ENCODE measurements around the gene GLS2. TPM values are rescaled to one million over a fixed set of nuclear protein-coding genes. Genes with fewer than 3 reads are reported as not detected.

GLS2 gene
- total RNA-seq, result 0.86 and 2.1 TPM in 2 replicates

DNA sequence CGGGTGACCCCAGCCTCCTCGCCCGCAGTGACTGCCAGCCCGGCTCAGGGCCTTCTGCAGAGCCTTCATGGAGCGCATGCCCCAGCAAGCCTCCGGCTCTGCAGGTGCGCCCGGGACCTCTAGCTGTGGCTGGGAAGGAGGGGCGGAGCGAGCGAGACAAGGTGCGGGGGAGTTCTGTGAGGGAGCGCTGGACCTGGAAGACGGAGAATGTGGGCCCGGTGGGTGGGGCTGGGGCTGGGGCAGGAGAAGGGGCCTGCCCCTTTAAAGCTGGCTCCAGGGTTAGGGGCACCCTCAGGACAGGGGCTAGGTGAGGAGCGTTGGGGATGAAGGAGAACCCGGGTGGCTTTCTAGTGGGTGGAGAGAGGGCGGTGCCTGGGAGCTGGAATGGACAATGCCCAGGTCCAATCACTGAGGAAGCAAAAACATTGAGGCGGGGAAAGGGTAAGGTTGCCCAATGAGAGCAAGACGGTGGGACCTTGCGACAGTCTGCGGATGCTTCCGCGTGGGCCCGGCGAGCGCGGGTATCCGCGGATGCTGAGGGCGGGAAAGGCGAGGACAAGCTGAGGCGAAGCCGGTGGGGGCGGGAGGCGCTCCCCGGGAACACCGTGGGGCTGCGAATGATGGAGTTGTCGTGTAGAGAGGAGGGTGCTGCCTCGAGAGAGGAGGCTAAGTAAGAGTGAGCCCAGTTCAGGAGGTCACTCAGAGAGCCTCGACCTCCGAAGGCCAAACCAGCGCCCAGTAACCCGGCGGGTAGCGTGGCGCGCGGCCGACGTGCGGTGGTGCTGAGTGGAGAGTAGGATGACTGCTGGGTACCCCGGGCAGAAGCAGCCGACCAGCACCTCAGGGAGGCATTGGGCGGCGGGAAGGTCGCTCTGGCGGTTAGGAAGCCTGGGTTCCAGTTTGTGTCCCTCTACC lies at the start of gene GLS2:
GLS2 (minus strand) TSS at position 121 of the 915 bp plus-strand sequence; CDS start at position 78, 43 bp downstream.

DNA sequence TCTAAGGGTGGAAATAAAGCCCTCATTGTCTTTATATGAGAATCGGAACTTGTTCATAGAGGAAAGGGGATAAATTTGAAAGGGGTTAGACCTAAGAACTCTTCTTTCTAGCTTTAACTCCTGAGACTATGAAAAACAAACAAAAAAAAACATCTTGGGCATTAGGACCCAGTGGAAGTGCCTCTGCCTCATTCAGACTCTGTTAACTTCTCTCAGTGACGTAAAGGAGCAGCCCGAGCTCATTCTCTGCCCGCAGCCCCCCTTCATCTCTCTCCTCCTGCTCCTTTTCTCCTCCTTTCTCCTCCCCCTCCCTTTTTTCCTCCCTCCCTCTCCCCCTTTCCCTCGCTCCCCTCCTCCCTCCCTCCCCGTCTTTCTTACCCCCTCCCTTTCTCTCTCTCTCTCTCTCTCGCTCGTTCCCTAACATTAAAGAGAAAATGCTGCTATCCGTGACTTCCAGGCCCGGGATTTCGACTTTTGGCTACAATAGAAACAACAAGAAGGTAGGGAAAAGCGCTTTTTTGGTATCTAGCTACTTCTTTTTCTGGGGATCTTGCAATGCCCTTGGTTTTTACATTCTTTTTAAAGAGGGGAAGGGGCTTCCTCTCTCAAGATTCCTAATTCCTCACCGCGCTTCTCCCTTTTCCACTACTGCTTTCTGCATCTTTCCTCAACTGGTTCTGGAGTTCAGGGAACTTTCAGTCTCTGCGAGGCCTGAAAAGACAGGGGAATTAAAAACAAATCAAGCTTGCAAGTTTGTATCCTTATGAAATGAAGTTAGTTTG lies 33.8 kb upstream of the GLS2 start, which contains the start of gene RBMS2:
RBMS2 (plus strand) TSS at position 231 of the 782 bp plus-strand sequence; CDS start at position 435, 204 bp downstream.

GRCh38 chr12:56468216-56469006 lies 19.6 kb downstream of the GLS2 start, which contains the start of gene SPRYD4:
Gene SPRYD4, plus strand, starts transcription at chr12:56468578. Its CDS starts 14 bp downstream, at chr12:56468592.

GRCh38 chr12:56454557-56454956 lies 33.4 kb downstream of the GLS2 start, which contains the start of gene MIP:
Gene MIP, minus strand, starts transcription at chr12:56454657. Its CDS starts 44 bp downstream, at chr12:56454613.

DNA sequence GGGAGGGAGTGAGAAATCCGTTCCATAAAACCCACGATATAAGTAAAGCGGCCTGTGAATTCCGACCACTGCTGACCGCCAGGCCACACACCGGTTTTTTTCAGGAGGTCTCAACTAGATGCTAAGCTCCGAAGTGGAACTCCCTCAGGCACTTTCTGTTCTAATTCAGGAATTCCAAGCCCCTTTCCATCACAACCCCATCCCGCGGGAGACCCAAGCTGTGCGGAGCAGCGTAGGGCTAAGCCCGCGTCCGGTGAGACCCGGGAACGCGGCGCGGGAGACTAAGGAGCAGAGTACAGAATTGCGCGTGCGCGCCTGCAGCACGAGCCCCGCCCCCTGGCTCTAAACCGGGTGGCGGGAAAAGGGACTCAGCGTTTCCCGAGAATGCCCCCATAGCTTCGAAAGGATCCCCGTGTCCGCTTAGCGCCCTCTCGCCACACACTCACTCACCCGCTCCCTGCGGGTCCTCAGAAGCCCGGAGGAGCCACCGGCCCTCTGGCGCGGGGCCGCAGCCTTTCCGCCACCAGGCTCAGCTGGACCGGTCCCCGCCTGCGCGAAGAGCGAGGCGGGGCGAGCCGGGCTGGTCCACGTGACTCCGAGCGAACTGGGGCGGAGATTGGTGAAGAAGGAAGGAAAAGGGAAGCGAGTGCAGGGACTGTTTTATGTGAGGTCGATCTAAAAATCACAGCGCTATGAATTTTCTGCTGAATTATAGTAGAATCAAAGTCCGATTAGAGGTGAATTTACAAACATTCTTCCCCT lies 38.9 kb downstream of the GLS2 start, which contains the start of gene TIMELESS:
TIMELESS (minus strand) TSS at position 567 of the 762 bp plus-strand sequence. CDS start 15,256 bp downstream, outside the sequence.

Other genes starting within 250 kb of the GLS2 start
- gene ANKRD52, start 229.8 kb downstream of the GLS2 start, total RNA-seq, result 11.9 and 14.2 TPM in 2 replicates
- 4.8 TPM in 2 replicates for gene COQ10A, start 221.2 kb downstream of the GLS2 start, total RNA-seq
- gene CS, start 187.8 kb downstream of the GLS2 start, total RNA-seq, result 106 and 130 TPM in 2 replicates
- 85.5 and 113 TPM in 2 replicates for gene CNPY2, start 172.2 kb downstream of the GLS2 start, total RNA-seq
- gene PAN2, start 154.2 kb downstream of the GLS2 start, total RNA-seq, result 9.7 and 17.5 TPM in 2 replicates
- gene IL23A, start 149.3 kb downstream of the GLS2 start, total RNA-seq, result 2.7 and 5.5 TPM in 2 replicates
- 40.0 and 64.2 TPM in 2 replicates for gene STAT2, start 128.1 kb downstream of the GLS2 start, total RNA-seq
- gene APOF, start 125.3 kb downstream of the GLS2 start, total RNA-seq, result not detected in 2 replicates
- 9.2 and 23.6 TPM in 2 replicates for gene TIMELESS, start 38.7 kb downstream of the GLS2 start, total RNA-seq
- not detected in 2 replicates for gene MIP, start 33.5 kb downstream of the GLS2 start, total RNA-seq
- 1.1 and 1.7 TPM in 2 replicates for gene SPRYD4, start 19.6 kb downstream of the GLS2 start, total RNA-seq
- 16.9 and 18.7 TPM in 2 replicates for gene RBMS2, start 33.7 kb upstream of the GLS2 start, total RNA-seq
- gene BAZ2A, start 142.2 kb upstream of the GLS2 start, total RNA-seq, result 27.8 and 50.8 TPM in 2 replicates
- gene ATP5F1B, start 157.8 kb upstream of the GLS2 start, total RNA-seq, result 475 and 702 TPM in 2 replicates
- 74.3 and 126 TPM in 2 replicates for gene PTGES3, start 200.1 kb upstream of the GLS2 start, total RNA-seq
- 1,247 and 1,341 TPM in 2 replicates for gene NACA, start 237.1 kb upstream of the GLS2 start, total RNA-seq